ENCODE measurements around the gene PPP1R3F. TPM values are rescaled to one million over a fixed set of nuclear protein-coding genes. Genes with fewer than 3 reads are reported as not detected.
"Not testable (repeated sequence)": the region's sequence is repeated elsewhere in the genome, so short reads cannot be mapped to it uniquely, and the experiment has no call there.

PPP1R3F gene
- total RNA-seq, 5 donors from 2014 or later (not counting 1 experiment from before 2014, with no cell fraction given) = 11.7 to 20.8 (median 17.5) TPM

GRCh38 chrX:49299293-49299692, 29.7 kb downstream of the PPP1R3F start:
- H3K27ac ChIP-seq (ENCODE audit: low read length); H3K9me3 Mint-ChIP-seq; DNase-seq; POLR2A ChIA-PET; H3K36me3 ChIP-seq (ENCODE audit: control insufficient read depth in 2 of 2, extremely low read depth in 1 of 2, insufficient read depth in 1 of 2, low read length in 1 of 2); H3K27me3 ChIP-seq (replicated peaks in 1 of 2; ENCODE audit: control insufficient read depth in 2 of 2, extremely low read depth in 1 of 2, insufficient read depth in 2 of 2, low read length in 1 of 2); H3K4me3 Mint-ChIP-seq; H3K4me1 ChIP-seq (ENCODE audit: control insufficient read depth in 1 of 2, extremely low read depth in 1 of 2, insufficient read depth in 2 of 2, low read length in 2 of 2); H3K27ac Mint-ChIP-seq; H3K4me1 Mint-ChIP-seq; H3K9me3 ChIP-seq; H3K4me3 ChIP-seq (ENCODE audit: control insufficient read depth in 1 of 2, extremely low read depth in 1 of 2, low read length in 1 of 2); H3K36me3 Mint-ChIP-seq; CTCF ChIA-PET; ATAC-seq (replicated peaks in 1 of 4): not testable (repeated sequence)
- 100% methylated on average over 1 of the region's 5 CpGs for WGBS (ENCODE audit: insufficient coverage)
- peaks cover 0 to 25% of the 10 kb centered on the region in 2 donors for H3K27me3 Mint-ChIP-seq

GRCh38 chrX:49300703-49301102, 31.1 kb downstream of the PPP1R3F start:
- H3K9me3 Mint-ChIP-seq = no peaks in the 10 kb centered on the region
- H3K27me3 Mint-ChIP-seq = peaks cover 0 to 25% of the 10 kb centered on the region in 2 donors
- H3K4me3 Mint-ChIP-seq = no peak overlapping the region
- Histone ChIP-seq H3K27ac (ENCODE audit: low read length) (no peak overlapping the region), H3K4me1 (ENCODE audit: control insufficient read depth in 1 of 2, extremely low read depth in 1 of 2, insufficient read depth in 2 of 2, low read length in 2 of 2) (no peaks in the 10 kb centered on the region), H3K4me3 (ENCODE audit: control insufficient read depth in 1 of 2, extremely low read depth in 1 of 2, low read length in 1 of 2) (no peak overlapping the region), H3K27me3 (replicated peaks in 1 of 2; ENCODE audit: control insufficient read depth in 2 of 2, extremely low read depth in 1 of 2, insufficient read depth in 2 of 2, low read length in 1 of 2) (no peaks in the 10 kb centered on the region), H3K9me3 (no peaks in the 10 kb centered on the region), H3K36me3 (ENCODE audit: control insufficient read depth in 2 of 2, extremely low read depth in 1 of 2, insufficient read depth in 1 of 2, low read length in 1 of 2) (no peaks in the 10 kb centered on the region)
- CTCF ChIA-PET = no interaction called here
- WGBS (ENCODE audit: insufficient coverage) = no CpG with 5 or more reads among the region's 1 CpG
- DNase-seq = no peak
- POLR2A ChIA-PET = interaction anchor here in 1 of 2 donors (0.6 kb wide), 1 partner anchor 89 kb away, joined by 3 read pairs; no protein-coding TSS in a partner anchor
- H3K36me3 Mint-ChIP-seq = no peaks in the 10 kb centered on the region
- peaks cover 3 to 7% (median 7%) of the 10 kb centered on the region in 3 donors for H3K4me1 Mint-ChIP-seq
- no peak overlapping the region for H3K27ac Mint-ChIP-seq
- ATAC-seq (replicated peaks in 1 of 4) = no peak

- Mint-ChIP-seq H3K36me3 (no peaks in the 10 kb centered on the region), H3K9me3 (no peaks in the 10 kb centered on the region), H3K4me3 (no peak within 1 kb of the TSS), H3K4me1 (peaks cover 2 to 6% (median 5%) of the 10 kb centered on the region in 3 donors), H3K27me3 (peaks cover 0 to 16% of the 10 kb centered on the region in 2 donors), H3K27ac (no peak within 1 kb of the TSS)
- DNase-seq (no peak), ATAC-seq (replicated peaks in 1 of 4) (no peak)
- Histone ChIP-seq H3K4me1 (ENCODE audit: control insufficient read depth in 1 of 2, extremely low read depth in 1 of 2, insufficient read depth in 2 of 2, low read length in 2 of 2) (peaks cover 0 to 3% of the 10 kb centered on the region in 2 experiments), H3K4me3 (ENCODE audit: control insufficient read depth in 1 of 2, extremely low read depth in 1 of 2, low read length in 1 of 2) (no peak within 1 kb of the TSS), H3K36me3 (ENCODE audit: control insufficient read depth in 2 of 2, extremely low read depth in 1 of 2, insufficient read depth in 1 of 2, low read length in 1 of 2) (no peaks in the 10 kb centered on the region), H3K27me3 (replicated peaks in 1 of 2; ENCODE audit: control insufficient read depth in 2 of 2, extremely low read depth in 1 of 2, insufficient read depth in 2 of 2, low read length in 1 of 2) (no peaks in the 10 kb centered on the region), H3K9me3 (no peaks in the 10 kb centered on the region), H3K27ac (ENCODE audit: low read length) (no peak within 1 kb of the TSS)
- 84% methylated on average over 5 of the region's 15 CpGs for WGBS (ENCODE audit: insufficient coverage)
- ChIA-PET POLR2A (no interaction called here), CTCF (no interaction called here)
Observed at GRCh38 chrX:49303346-49303745, 33.8 kb downstream of the PPP1R3F start, which contains the start of gene GAGE10. TSS of gene GAGE10 (plus strand) at chrX:49303646. CDS start at chrX:49304860, 1,214 bp downstream.

GRCh38 chrX:49307775-49308174, 38.2 kb downstream of the PPP1R3F start:
- H3K4me1 ChIP-seq (ENCODE audit: control insufficient read depth in 1 of 2, extremely low read depth in 1 of 2, insufficient read depth in 2 of 2, low read length in 2 of 2) = peaks cover 2 to 20% of the 10 kb centered on the region in 2 experiments
- ATAC-seq (replicated peaks in 1 of 4); H3K9me3 ChIP-seq; CTCF ChIA-PET; H3K27ac ChIP-seq (ENCODE audit: low read length); H3K27me3 Mint-ChIP-seq; H3K36me3 ChIP-seq (ENCODE audit: control insufficient read depth in 2 of 2, extremely low read depth in 1 of 2, insufficient read depth in 1 of 2, low read length in 1 of 2); H3K27me3 ChIP-seq (replicated peaks in 1 of 2; ENCODE audit: control insufficient read depth in 2 of 2, extremely low read depth in 1 of 2, insufficient read depth in 2 of 2, low read length in 1 of 2); H3K4me3 ChIP-seq (ENCODE audit: control insufficient read depth in 1 of 2, extremely low read depth in 1 of 2, low read length in 1 of 2); POLR2A ChIA-PET; H3K9me3 Mint-ChIP-seq; DNase-seq; H3K36me3 Mint-ChIP-seq: not testable (repeated sequence)
- no CpG with 5 or more reads among the region's 2 CpGs for WGBS (ENCODE audit: insufficient coverage)
- peak overlapping the region in 1 of 3 donors; percentile 87 for H3K4me3 Mint-ChIP-seq
- peak overlapping the region in 1 of 2 donors; percentile 97 for H3K27ac Mint-ChIP-seq
- H3K4me1 Mint-ChIP-seq = peaks cover 24 to 27% (median 25%) of the 10 kb centered on the region in 3 donors

- peak; percentile 63 to 75 (median 72) for ATAC-seq (replicated peaks in 1 of 4)
- H3K9me3 ChIP-seq = no peaks in the 10 kb centered on the region
- no peaks in the 10 kb centered on the region for H3K27me3 ChIP-seq (replicated peaks in 1 of 2; ENCODE audit: control insufficient read depth in 2 of 2, extremely low read depth in 1 of 2, insufficient read depth in 2 of 2, low read length in 1 of 2)
- H3K36me3 Mint-ChIP-seq = no peaks in the 10 kb centered on the region
- peak overlapping the region; percentile 76 to 87 (median 85) for H3K4me3 Mint-ChIP-seq
- no peaks in the 10 kb centered on the region for H3K36me3 ChIP-seq (ENCODE audit: control insufficient read depth in 2 of 2, extremely low read depth in 1 of 2, insufficient read depth in 1 of 2, low read length in 1 of 2)
- H3K9me3 Mint-ChIP-seq = no peaks in the 10 kb centered on the region
- 0% methylated on average over 2 of the region's 15 CpGs for WGBS (ENCODE audit: insufficient coverage)
- H3K27me3 Mint-ChIP-seq = no peaks in the 10 kb centered on the region
- H3K27ac ChIP-seq (ENCODE audit: low read length) = peak overlapping the region; percentile 84
- DNase-seq = peak in 13 of 35 experiments; percentile 1 to 56 (median 21)
- H3K4me1 Mint-ChIP-seq = peaks cover 24 to 27% (median 25%) of the 10 kb centered on the region in 3 donors
- ChIA-PET CTCF (no interaction called here), POLR2A (interaction anchor here (0.6 to 0.7 kb wide), 2 partner anchors 18 to 40 kb away, joined by 3 to 4 read pairs; no protein-coding TSS in a partner anchor)
- peaks cover 2 to 20% of the 10 kb centered on the region in 2 experiments for H3K4me1 ChIP-seq (ENCODE audit: control insufficient read depth in 1 of 2, extremely low read depth in 1 of 2, insufficient read depth in 2 of 2, low read length in 2 of 2)
- peak overlapping the region; percentile 97 to 98 for H3K27ac Mint-ChIP-seq
- peak overlapping the region; percentile 29 to 48 for H3K4me3 ChIP-seq (ENCODE audit: control insufficient read depth in 1 of 2, extremely low read depth in 1 of 2, low read length in 1 of 2)
Observed at GRCh38 chrX:49308604-49309269, 39.1 kb downstream of the PPP1R3F start.

GRCh38 chrX:49309401-49309981, 39.9 kb downstream of the PPP1R3F start:
- Mint-ChIP-seq H3K4me3 (peak overlapping the region; percentile 76 to 87 (median 85)), H3K9me3 (no peaks in the 10 kb centered on the region), H3K4me1 (peaks cover 24 to 27% (median 25%) of the 10 kb centered on the region in 3 donors), H3K36me3 (no peaks in the 10 kb centered on the region), H3K27me3 (no peaks in the 10 kb centered on the region), H3K27ac (peak overlapping the region; percentile 97 to 98)
- Histone ChIP-seq H3K4me1 (ENCODE audit: control insufficient read depth in 1 of 2, extremely low read depth in 1 of 2, insufficient read depth in 2 of 2, low read length in 2 of 2) (peaks cover 2 to 20% of the 10 kb centered on the region in 2 experiments), H3K4me3 (ENCODE audit: control insufficient read depth in 1 of 2, extremely low read depth in 1 of 2, low read length in 1 of 2) (peak overlapping the region; percentile 29 to 48), H3K27me3 (replicated peaks in 1 of 2; ENCODE audit: control insufficient read depth in 2 of 2, extremely low read depth in 1 of 2, insufficient read depth in 2 of 2, low read length in 1 of 2) (no peaks in the 10 kb centered on the region), H3K9me3 (no peaks in the 10 kb centered on the region), H3K27ac (ENCODE audit: low read length) (peak overlapping the region; percentile 84), H3K36me3 (ENCODE audit: control insufficient read depth in 2 of 2, extremely low read depth in 1 of 2, insufficient read depth in 1 of 2, low read length in 1 of 2) (no peaks in the 10 kb centered on the region)
- CTCF ChIA-PET = interaction anchor here in 1 of 2 donors (0.6 kb wide), 1 partner anchor 117 kb away, joined by 3 read pairs; no protein-coding TSS in a partner anchor
- DNase-seq = peak in 18 of 35 experiments; percentile 2 to 47 (median 22)
- no CpG with 5 or more reads among the region's 8 CpGs for WGBS (ENCODE audit: insufficient coverage)
- POLR2A ChIA-PET = interaction anchor here (0.6 to 0.7 kb wide), 2 partner anchors 19 to 40 kb away, joined by 3 to 4 read pairs; no protein-coding TSS in a partner anchor
- peak; percentile 63 to 74 (median 66) for ATAC-seq (replicated peaks in 1 of 4)

All from T-cell (primary cell).